Peyer's patch (tissue), 4 donors: ENCODE data around the gene CS.

Source experiments
- CTCF ChIP-seq, 6 experiments: fragments of 450-650 bp in 4 of 6; fragments of 200-600 bp in 2 of 6; sonication (generic) in 1 of 6; IDR thresholded peaks; one replicate each; pipeline ENCODE4 v1.5.1; 2017 to 2019; ENCODE audit warnings: antibody characterized with exemption in 6 of 6, mild to moderate bottlenecking in 3 of 6, moderate library complexity in 1 of 6
- POLR2A ChIP-seq, 2 donors: fragments of 450-650 bp; IDR thresholded peaks; one replicate each; pipeline ENCODE4 v1.5.1; 2017; ENCODE audit warnings: antibody characterized with exemption in 2 of 2, mild to moderate bottlenecking in 2 of 2, moderate library complexity in 2 of 2

- TF ChIP-seq CTCF (IDR thresholded peaks at IDR 0.05) (no peak), POLR2A (IDR thresholded peaks at IDR 0.05) (no peak)
These were observed 6.3 kb downstream of the CS start for GRCh38 chr12:56293795-56294194.
